Muscle of leg (tissue), 11 donors: ENCODE results near the gene WASF3. TPM values are rescaled to one million over a fixed set of nuclear protein-coding genes. Genes with fewer than 3 reads are reported as not detected.
A peak's percentile ranks its signal among the peaks of the same experiment; 100 is the strongest.

Experiments used
- DNase-seq: peaks from one replicate; pipeline ENCODE4 v3.0.0; 2013
- H3K27ac ChIP-seq: one replicate; pipeline ENCODE4 v1.5.1; 2013; ENCODE audit warnings: mild to moderate bottlenecking, low read length, control low read depth
- H3K27me3 ChIP-seq: one replicate; pipeline ENCODE4 v1.6.1; 2013; ENCODE audit warnings: low read length; ENCODE audit not compliant: control insufficient read depth, insufficient read depth
- H3K36me3 ChIP-seq: one replicate; pipeline ENCODE4 v1.6.1; 2013; ENCODE audit warnings: low read length; ENCODE audit not compliant: control insufficient read depth, insufficient read depth
- H3K4me1 ChIP-seq: one replicate; pipeline ENCODE4 v1.6.1; 2013; ENCODE audit warnings: low read length; ENCODE audit not compliant: control insufficient read depth, insufficient read depth
- H3K4me3 ChIP-seq: one replicate; pipeline ENCODE4 v1.5.1; 2013; ENCODE audit warnings: low read length, control low read depth
- H3K9me3 ChIP-seq: replicated peaks from 2 replicates; pipeline ENCODE4 v1.6.1; 2013; ENCODE audit warnings: low read depth, low read length; ENCODE audit not compliant: control insufficient read depth
- WGBS: methylation state at CpG from one replicate; pipeline ENCODE4 v1.1.5; 2013; ENCODE audit warnings: missing lambda C conversion rate; ENCODE audit not compliant: insufficient coverage; 5-methylcytosine and 5-hydroxymethylcytosine counted together
- polyA plus RNA-seq, 8 donors: library from polyadenylated mRNA; unstranded; fragments of 120-200 nt; gene quantifications; one replicate each; pipeline versions ENCODE4 v1.2.1 to v1.2.3, GENCODE V29; 2013; ENCODE audit warnings: inconsistent platforms in 1 of 8, low replicate concordance in 1 of 8; ENCODE audit not compliant: insufficient read length in 8 of 8, insufficient read depth in 1 of 8
- total RNA-seq: library from RNA; stranded (reverse); fragments of 120-200 nt; gene quantifications from one replicate; pipeline ENCODE4 v1.2.4, GENCODE V29; 2013

WASF3 gene
- total and polyA plus RNA-seq, 9 donors = 6.2 to 14.7 (median 12.0) TPM

DNA sequence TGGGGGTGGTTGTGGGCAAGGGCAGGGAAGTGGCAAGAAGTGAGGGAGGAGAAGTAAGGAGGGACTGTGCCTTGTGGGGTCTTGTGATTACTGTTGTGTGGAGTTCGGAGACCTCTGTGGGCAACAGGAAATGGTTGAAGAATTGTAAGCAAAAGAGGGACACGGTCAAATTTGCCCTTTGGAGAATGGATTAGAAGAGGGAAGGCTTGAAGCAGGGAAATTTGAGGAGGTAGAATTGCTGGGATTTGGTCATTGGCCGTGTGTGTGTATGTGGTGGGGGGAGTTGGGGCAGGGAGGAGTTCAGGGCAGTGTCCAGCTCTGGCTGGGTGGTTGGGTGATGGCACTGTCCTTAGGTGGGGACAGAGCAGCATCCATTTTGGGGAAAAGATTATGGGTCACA lies 3.6 kb downstream of the WASF3 start:
- Histone ChIP-seq H3K27me3 (peaks cover 5% of the 10 kb centered on the region), H3K27ac (no peak overlapping the region)

GRCh38 chr13:26561651-26562511 lies 4.4 kb downstream of the WASF3 start:
- DNase-seq = no peak
- Histone ChIP-seq H3K27me3 (peaks cover 3% of the 10 kb centered on the region), H3K4me3 (no peak overlapping the region), H3K36me3 (no peaks in the 10 kb centered on the region), H3K27ac (no peak overlapping the region), H3K9me3 (no peaks in the 10 kb centered on the region), H3K4me1 (peaks cover 7% of the 10 kb centered on the region)
- WGBS = 53% methylated on average over 6 of the region's 8 CpGs

More for the DNA sequence above, 3.6 kb downstream of the WASF3 start:
- no peaks in the 10 kb centered on the region for H3K36me3 ChIP-seq
- H3K4me3 ChIP-seq = no peak overlapping the region
- H3K4me1 ChIP-seq = peaks cover 8% of the 10 kb centered on the region
- no peak for DNase-seq
- WGBS = 49% methylated on average over 3 of the region's 3 CpGs
- H3K9me3 ChIP-seq = no peaks in the 10 kb centered on the region

DNA sequence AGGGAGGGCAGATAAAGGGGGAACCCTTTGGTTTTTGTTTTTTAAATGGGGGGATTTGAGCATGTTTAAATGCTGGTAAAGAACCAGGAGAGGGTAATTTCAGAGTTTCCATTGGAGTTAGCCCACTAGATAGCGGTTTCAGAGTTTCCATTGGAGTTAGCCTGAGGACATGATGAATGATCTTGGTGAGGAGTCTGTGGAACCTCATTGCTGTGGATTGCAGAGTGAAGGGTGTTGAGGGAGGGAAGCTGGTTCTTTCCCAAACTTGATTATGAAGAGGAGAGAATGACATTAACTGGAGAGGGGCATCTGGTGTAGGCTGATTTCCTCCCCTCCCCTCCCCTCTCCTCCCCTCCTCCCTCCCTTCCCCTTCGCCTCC lies 5.0 kb downstream of the WASF3 start:
- H3K27me3 ChIP-seq = no peaks in the 10 kb centered on the region
- H3K4me1 ChIP-seq = peaks cover 3% of the 10 kb centered on the region
- H3K4me3 ChIP-seq = no peak overlapping the region
- no peak overlapping the region for H3K27ac ChIP-seq
- H3K36me3 ChIP-seq = no peaks in the 10 kb centered on the region
- no peak for DNase-seq
- 87% methylated on average over 1 of the region's 2 CpGs for WGBS
- no peaks in the 10 kb centered on the region for H3K9me3 ChIP-seq

DNA sequence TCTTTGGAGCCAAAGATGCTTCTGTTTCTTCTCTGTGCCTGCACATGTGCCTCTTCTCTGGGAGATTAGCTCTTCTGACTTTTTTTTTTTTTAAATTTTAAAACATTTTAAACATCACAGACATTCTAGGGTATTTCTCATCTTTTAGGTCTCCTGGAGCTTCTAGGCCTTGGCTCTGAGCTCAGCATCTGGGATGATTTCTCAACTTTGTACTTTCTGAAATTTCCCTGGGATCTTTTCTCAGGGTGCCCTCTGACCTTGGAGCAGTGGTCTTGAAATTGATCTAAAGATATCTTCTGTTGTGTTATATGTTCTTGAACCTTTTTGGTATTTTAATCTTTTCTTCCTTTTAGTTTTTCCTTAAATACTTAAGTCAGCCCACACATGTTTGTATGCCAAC lies 6.2 kb downstream of the WASF3 start:
- no peaks in the 10 kb centered on the region for H3K27me3 ChIP-seq
- H3K4me1 ChIP-seq = peaks cover 3% of the 10 kb centered on the region
- no peak overlapping the region for H3K27ac ChIP-seq
- H3K9me3 ChIP-seq = no peaks in the 10 kb centered on the region
- no peak for DNase-seq
- H3K4me3 ChIP-seq = no peak overlapping the region
- no peaks in the 10 kb centered on the region for H3K36me3 ChIP-seq

DNA sequence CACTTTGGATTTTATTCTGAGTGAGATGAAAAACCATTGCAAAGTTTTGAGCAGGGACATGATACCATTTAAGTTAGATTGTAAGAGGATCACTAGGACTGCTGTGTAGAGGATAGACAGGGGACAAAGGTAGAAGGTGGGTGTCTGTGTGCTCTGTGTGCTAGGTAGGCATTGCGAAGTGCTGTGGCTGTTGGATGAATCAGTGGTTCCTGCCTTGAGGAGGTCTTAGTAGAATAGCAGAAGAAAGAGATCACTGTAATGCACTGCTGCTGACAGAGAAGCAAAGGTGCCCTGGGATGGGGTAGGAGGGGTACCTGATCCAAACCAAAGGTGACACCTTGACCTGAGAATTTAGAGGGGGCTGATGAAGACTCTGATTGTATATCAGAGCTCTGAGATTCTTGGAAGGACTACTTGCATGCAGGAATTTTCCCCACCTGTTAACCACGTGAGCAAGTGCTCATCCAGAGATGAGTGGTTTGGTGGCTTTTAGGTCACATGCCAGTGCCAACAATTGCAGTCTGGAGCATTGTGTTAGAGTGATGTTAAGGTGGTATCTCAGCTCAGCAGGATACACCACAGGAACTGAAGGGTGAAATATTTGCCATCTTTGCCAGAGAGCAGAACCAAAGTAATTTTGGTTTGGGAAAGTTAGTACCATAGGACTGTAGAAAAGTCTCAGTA lies 10.8 kb downstream of the WASF3 start:
- Histone ChIP-seq H3K4me3 (no peak overlapping the region), H3K36me3 (no peaks in the 10 kb centered on the region), H3K27ac (no peak overlapping the region), H3K4me1 (no peaks in the 10 kb centered on the region), H3K9me3 (no peaks in the 10 kb centered on the region), H3K27me3 (no peaks in the 10 kb centered on the region)
- DNase-seq = no peak
- WGBS = 87% methylated on average over 2 of the region's 2 CpGs

DNA sequence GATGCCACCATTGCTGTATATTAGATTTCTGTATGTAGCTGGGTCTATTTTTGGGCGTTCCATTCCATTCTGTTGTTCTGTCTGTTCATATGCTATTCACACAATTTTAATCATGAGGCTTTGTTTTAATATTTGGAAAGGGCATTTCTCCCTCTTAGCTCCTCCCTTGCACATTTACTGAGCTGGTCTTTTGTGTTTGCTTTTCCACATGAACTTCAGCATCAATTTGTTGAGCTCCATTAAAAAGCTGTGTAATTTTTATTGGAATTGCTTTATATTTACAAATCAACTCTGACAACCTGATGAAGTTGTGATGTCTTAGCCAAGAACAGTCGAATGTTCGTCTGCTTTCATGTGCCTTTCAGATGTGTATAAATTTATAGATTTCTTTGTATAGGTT lies 14.0 kb downstream of the WASF3 start:
- H3K9me3 ChIP-seq = no peaks in the 10 kb centered on the region
- no peaks in the 10 kb centered on the region for H3K27me3 ChIP-seq
- WGBS = 70% methylated on average over 2 of the region's 3 CpGs
- no peak for DNase-seq
- no peak overlapping the region for H3K27ac ChIP-seq
- no peak overlapping the region for H3K4me3 ChIP-seq
- no peaks in the 10 kb centered on the region for H3K4me1 ChIP-seq
- no peaks in the 10 kb centered on the region for H3K36me3 ChIP-seq

DNA sequence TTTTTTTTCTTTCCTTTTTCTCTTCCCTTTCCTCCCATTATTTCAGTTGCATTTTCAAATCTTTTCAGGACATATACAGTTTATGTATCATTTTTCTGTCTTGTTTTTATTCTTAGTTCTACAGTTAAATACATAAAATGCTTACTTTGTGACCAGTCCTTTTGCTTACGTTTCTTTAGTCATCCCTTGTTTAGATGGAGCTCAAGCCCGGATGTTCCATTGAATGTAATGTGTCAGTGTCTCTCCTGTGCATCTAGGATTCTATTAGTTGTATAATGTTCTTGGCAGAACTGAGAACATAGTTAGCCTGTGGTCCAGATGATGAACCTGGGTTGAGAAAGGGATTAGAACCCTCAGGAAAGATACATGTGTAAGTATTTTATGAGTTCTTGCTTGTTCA lies 17.8 kb downstream of the WASF3 start:
- H3K4me1 ChIP-seq = no peaks in the 10 kb centered on the region
- DNase-seq = no peak
- no peak overlapping the region for H3K4me3 ChIP-seq
- no peaks in the 10 kb centered on the region for H3K27me3 ChIP-seq
- H3K36me3 ChIP-seq = no peaks in the 10 kb centered on the region
- H3K27ac ChIP-seq = no peak overlapping the region
- WGBS = 86% methylated on average over 1 of the region's 2 CpGs
- peaks cover 3% of the 10 kb centered on the region for H3K9me3 ChIP-seq

DNA sequence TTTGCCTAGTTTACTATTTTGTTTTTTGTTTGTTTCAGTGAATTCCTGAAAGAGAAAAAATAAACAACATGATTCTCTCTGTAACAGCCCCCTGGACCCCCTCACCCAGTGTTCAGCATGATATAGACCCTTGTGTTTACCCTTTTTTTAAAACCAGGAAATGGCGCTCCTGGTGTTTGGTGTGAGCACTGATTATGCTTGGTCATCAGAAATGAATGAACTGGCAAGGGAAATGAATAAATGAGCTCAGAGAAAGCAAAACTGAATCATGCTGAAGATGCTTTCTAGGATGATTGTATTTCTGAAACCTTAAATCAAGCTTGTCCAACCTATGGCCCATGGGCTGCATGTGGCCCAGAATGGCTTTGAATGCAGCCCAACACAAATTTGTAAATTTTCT lies 22.1 kb downstream of the WASF3 start:
- no peaks in the 10 kb centered on the region for H3K4me1 ChIP-seq
- H3K36me3 ChIP-seq = no peaks in the 10 kb centered on the region
- 83% methylated on average over 1 of the region's 1 CpG for WGBS
- no peak overlapping the region for H3K27ac ChIP-seq
- peaks cover 3% of the 10 kb centered on the region for H3K9me3 ChIP-seq
- H3K27me3 ChIP-seq = no peaks in the 10 kb centered on the region
- DNase-seq = no peak
- H3K4me3 ChIP-seq = no peak overlapping the region

- WGBS = 86% methylated on average over 1 of the region's 2 CpGs
- DNase-seq = no peak
- Histone ChIP-seq H3K36me3 (no peaks in the 10 kb centered on the region), H3K4me1 (no peaks in the 10 kb centered on the region), H3K9me3 (peaks cover 3% of the 10 kb centered on the region), H3K27me3 (no peaks in the 10 kb centered on the region), H3K27ac (no peak overlapping the region), H3K4me3 (no peak overlapping the region)
These were observed 26.2 kb downstream of the WASF3 start for GRCh38 chr13:26583662-26584061.

DNA sequence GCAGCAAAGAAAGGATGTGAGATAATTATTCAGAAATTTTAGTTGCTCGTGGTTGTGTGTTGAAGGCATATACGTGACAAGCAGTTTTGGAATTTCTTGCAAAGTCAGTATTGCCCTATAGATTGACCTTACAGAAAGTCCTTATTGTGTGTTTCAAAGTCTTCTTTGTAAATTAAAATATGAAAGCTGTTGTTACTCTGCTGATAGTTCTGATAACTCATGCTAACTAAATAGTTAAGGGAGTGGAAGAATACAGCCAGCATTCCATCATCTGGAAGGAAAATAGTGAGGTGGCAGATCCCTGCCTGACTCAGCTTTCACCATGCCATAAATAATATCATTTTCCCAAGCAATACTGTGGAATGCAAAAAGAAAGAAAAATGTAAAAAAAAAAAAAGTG lies 27.2 kb downstream of the WASF3 start:
- H3K27me3 ChIP-seq = no peaks in the 10 kb centered on the region
- no peak overlapping the region for H3K27ac ChIP-seq
- DNase-seq = peak; percentile 43
- H3K36me3 ChIP-seq = no peaks in the 10 kb centered on the region
- WGBS = 43% methylated on average over 1 of the region's 2 CpGs
- H3K4me3 ChIP-seq = no peak overlapping the region
- no peaks in the 10 kb centered on the region for H3K9me3 ChIP-seq
- H3K4me1 ChIP-seq = no peaks in the 10 kb centered on the region
